Stimulated activated CD4-positive, alpha-beta T cell treated with anti-CD3 and anti-CD28 coated beads, Interleukin-4, amount 100 ng/mL, for 1 hour (primary cell): ENCODE measurements around the gene METTL21C.

Experiments
- DNase-seq: peaks from one replicate; pipeline ENCODE4 v3.0.0-alpha.2; 2020

METTL21C gene

GRCh38 chr13:102657630-102658029 lies 37.2 kb downstream of the METTL21C start:
- no peak for DNase-seq

- DNase-seq: no peak
Observed at GRCh38 chr13:102654756-102655155, 40.1 kb downstream of the METTL21C start.

- DNase-seq: no peak
Observed at GRCh38 chr13:102651892-102652291, 43.0 kb downstream of the METTL21C start.

- no peak for DNase-seq
Observed at GRCh38 chr13:102651392-102651791, 43.5 kb downstream of the METTL21C start.

GRCh38 chr13:102650444-102650843 lies 44.4 kb downstream of the METTL21C start:
- no peak for DNase-seq

- DNase-seq: no peak
Observed at GRCh38 chr13:102648046-102648445, 46.8 kb downstream of the METTL21C start.

- no peak for DNase-seq
Observed at GRCh38 chr13:102645701-102646100, 49.1 kb downstream of the METTL21C start.

GRCh38 chr13:102643656-102644055 lies 51.2 kb downstream of the METTL21C start:
- DNase-seq: no peak

- no peak for DNase-seq
Observed at GRCh38 chr13:102642475-102642874, 52.4 kb downstream of the METTL21C start.

GRCh38 chr13:102642029-102642428 lies 52.8 kb downstream of the METTL21C start:
- DNase-seq: no peak

GRCh38 chr13:102638741-102639140 lies 56.1 kb downstream of the METTL21C start:
- DNase-seq: no peak
